Loucy (cell line): ENCODE measurements around the gene TSC22D3.

Experiments used
- CTCF ChIP-seq: fragments of 200-600 bp; sonication (generic); conservative IDR thresholded peaks from 2 replicates; pipeline ENCODE4 v1.5.1; 2014; ENCODE audit warnings: mild to moderate bottlenecking, antibody characterized with exemption, low read length
- EZH2phosphoT487 ChIP-seq: fragments of 200-600 bp; IDR thresholded peaks from 2 replicates; pipeline ENCODE4 v1.6.1; 2018; ENCODE audit warnings: antibody characterized with exemption, mild to moderate bottlenecking, moderate library complexity, borderline replicate concordance

GRCh38 chrX:107711521-107712181 is 63.9 kb downstream of the TSC22D3 start:
- no peak for TF ChIP-seq CTCF
- no peak for TF ChIP-seq EZH2phosphoT487
